ENCODE measurements around the gene PYGO1. TPM values are rescaled to one million over a fixed set of nuclear protein-coding genes. Genes with fewer than 3 reads are reported as not detected.

The PYGO1 gene
- total RNA-seq, 3 donors from 2014 or later (not counting 1 experiment from before 2014, with no cell fraction given) = 0.16 TPM; not detected in 2

GRCh38 chr15:55590788-55591187 lies 2.6 kb upstream of the PYGO1 start:
- Histone ChIP-seq H3K4me3 (ENCODE audit: low read length) (no peak overlapping the region), H3K27ac (ENCODE audit: low read length) (no peak overlapping the region), H3K9me3 (ENCODE audit: control insufficient read depth, insufficient read depth, low read length) (no peaks in the 10 kb centered on the region), H3K4me1 (ENCODE audit: control insufficient read depth, insufficient read depth, low read length) (peaks cover 10% of the 10 kb centered on the region), H3K27me3 (ENCODE audit: control insufficient read depth, insufficient read depth, low read length) (peaks cover 25% of the 10 kb centered on the region), H3K36me3 (ENCODE audit: control insufficient read depth, insufficient read depth, low read length) (no peaks in the 10 kb centered on the region)
- Mint-ChIP-seq H3K36me3 (peaks cover 4% of the 10 kb centered on the region), H3K27ac (no peak overlapping the region), H3K4me1 (peaks cover 0 to 5% of the 10 kb centered on the region in 2 donors), H3K9me3 (no peaks in the 10 kb centered on the region), H3K4me3 (no peak overlapping the region), H3K27me3 (ENCODE audit: low read depth in 2 of 2) (peaks cover 26 to 33% of the 10 kb centered on the region in 2 donors)
- no peak for TF ChIP-seq CTCF (IDR thresholded peaks at IDR 0.05)
- intact Hi-C loops (cut with micrococcal nuclease) = no loop called here
- ATAC-seq (no peak), DNase-seq (no peak)
- WGBS (ENCODE audit: insufficient coverage) = 54% methylated on average over 3 of the region's 3 CpGs

- Mint-ChIP-seq H3K4me1 (peaks cover 0 to 5% of the 10 kb centered on the region in 2 donors), H3K36me3 (peaks cover 4% of the 10 kb centered on the region), H3K9me3 (no peaks in the 10 kb centered on the region), H3K27ac (no peak overlapping the region), H3K27me3 (ENCODE audit: low read depth in 2 of 2) (peaks cover 29 to 31% of the 10 kb centered on the region in 2 donors), H3K4me3 (peak overlapping the region; percentile 84)
- no peak overlapping the region for H3K4me3 ChIP-seq (ENCODE audit: low read length)
- no peak for ATAC-seq
- TF ChIP-seq CTCF (IDR thresholded peaks at IDR 0.05) = no peak
- H3K36me3 ChIP-seq (ENCODE audit: control insufficient read depth, insufficient read depth, low read length) = no peaks in the 10 kb centered on the region
- H3K4me1 ChIP-seq (ENCODE audit: control insufficient read depth, insufficient read depth, low read length) = peaks cover 10% of the 10 kb centered on the region
- H3K27ac ChIP-seq (ENCODE audit: low read length) = no peak overlapping the region
- no peaks in the 10 kb centered on the region for H3K9me3 ChIP-seq (ENCODE audit: control insufficient read depth, insufficient read depth, low read length)
- intact Hi-C loops (cut with micrococcal nuclease) = no loop called here
- 94% methylated on average over 10 of the region's 10 CpGs for WGBS (ENCODE audit: insufficient coverage)
- peaks cover 32% of the 10 kb centered on the region for H3K27me3 ChIP-seq (ENCODE audit: control insufficient read depth, insufficient read depth, low read length)
- no peak for DNase-seq
Observed at GRCh38 chr15:55589287-55589686, 1.1 kb upstream of the PYGO1 start.

- 21% methylated on average over 19 of the region's 19 CpGs for WGBS (ENCODE audit: insufficient coverage)
- no peak for DNase-seq
- Histone ChIP-seq H3K4me1 (ENCODE audit: control insufficient read depth, insufficient read depth, low read length) (peaks cover 10% of the 10 kb centered on the region), H3K27me3 (ENCODE audit: control insufficient read depth, insufficient read depth, low read length) (peaks cover 33% of the 10 kb centered on the region), H3K36me3 (ENCODE audit: control insufficient read depth, insufficient read depth, low read length) (no peaks in the 10 kb centered on the region), H3K4me3 (ENCODE audit: low read length) (no peak overlapping the region), H3K27ac (ENCODE audit: low read length) (no peak overlapping the region), H3K9me3 (ENCODE audit: control insufficient read depth, insufficient read depth, low read length) (no peaks in the 10 kb centered on the region)
- Mint-ChIP-seq H3K36me3 (peaks cover 4% of the 10 kb centered on the region), H3K27me3 (ENCODE audit: low read depth in 2 of 2) (peaks cover 29 to 36% of the 10 kb centered on the region in 2 donors), H3K4me3 (peak overlapping the region; percentile 84), H3K27ac (no peak overlapping the region), H3K9me3 (no peaks in the 10 kb centered on the region), H3K4me1 (peaks cover 0 to 5% of the 10 kb centered on the region in 2 donors)
- no peak for ATAC-seq
- intact Hi-C loops (cut with micrococcal nuclease) = no loop called here
- no peak for TF ChIP-seq CTCF (IDR thresholded peaks at IDR 0.05)
Observed at GRCh38 chr15:55588815-55589115, 620 bp upstream of the PYGO1 start.

- 5% methylated on average over 65 of the region's 65 CpGs for WGBS (ENCODE audit: insufficient coverage)
- H3K4me1 Mint-ChIP-seq = peaks cover 0 to 5% of the 10 kb centered on the region in 2 donors
- no peaks in the 10 kb centered on the region for H3K9me3 Mint-ChIP-seq
- TF ChIP-seq CTCF (IDR thresholded peaks at IDR 0.05) = no peak
- peaks cover 4% of the 10 kb centered on the region for H3K36me3 Mint-ChIP-seq
- Histone ChIP-seq H3K9me3 (ENCODE audit: control insufficient read depth, insufficient read depth, low read length) (no peaks in the 10 kb centered on the region), H3K4me3 (ENCODE audit: low read length) (peak overlapping the region; percentile 4), H3K4me1 (ENCODE audit: control insufficient read depth, insufficient read depth, low read length) (peaks cover 10% of the 10 kb centered on the region), H3K36me3 (ENCODE audit: control insufficient read depth, insufficient read depth, low read length) (no peaks in the 10 kb centered on the region), H3K27ac (ENCODE audit: low read length) (no peak overlapping the region), H3K27me3 (ENCODE audit: control insufficient read depth, insufficient read depth, low read length) (peaks cover 36% of the 10 kb centered on the region)
- DNase-seq = peak in 1 of 2 donors; percentile 23
- intact Hi-C loops (cut with micrococcal nuclease) = no loop called here
- H3K27me3 Mint-ChIP-seq (ENCODE audit: low read depth in 2 of 2) = peaks cover 28 to 49% of the 10 kb centered on the region in 2 donors
- peak in 2 of 3 donors; percentile 12 to 34 for ATAC-seq
- no peak overlapping the region for H3K27ac Mint-ChIP-seq
- peak overlapping the region; percentile 62 for H3K4me3 Mint-ChIP-seq
Observed at GRCh38 chr15:55587321-55588069, 650 bp downstream of the PYGO1 start.
